ENCODE data around the gene ACTL6A.

GRCh38 chr3:179590669-179591068 is 27.9 kb downstream of the ACTL6A start:
- TF ChIP-seq CTCF (conservative IDR thresholded peaks at IDR 0.05), result no peak
- no peak for TF ChIP-seq EZH2 (IDR thresholded peaks at IDR 0.05; ENCODE audit: low read depth)
